Measurements from ENCODE around the gene PRR7. TPM values are rescaled to one million over a fixed set of nuclear protein-coding genes. Genes with fewer than 3 reads are reported as not detected.
A peak's percentile ranks its signal among the peaks of the same experiment; 100 is the strongest.

The PRR7 gene
- total and polyA plus RNA-seq, 2 experiments from 2014 or later = 10.5 to 24.8 TPM

DNA sequence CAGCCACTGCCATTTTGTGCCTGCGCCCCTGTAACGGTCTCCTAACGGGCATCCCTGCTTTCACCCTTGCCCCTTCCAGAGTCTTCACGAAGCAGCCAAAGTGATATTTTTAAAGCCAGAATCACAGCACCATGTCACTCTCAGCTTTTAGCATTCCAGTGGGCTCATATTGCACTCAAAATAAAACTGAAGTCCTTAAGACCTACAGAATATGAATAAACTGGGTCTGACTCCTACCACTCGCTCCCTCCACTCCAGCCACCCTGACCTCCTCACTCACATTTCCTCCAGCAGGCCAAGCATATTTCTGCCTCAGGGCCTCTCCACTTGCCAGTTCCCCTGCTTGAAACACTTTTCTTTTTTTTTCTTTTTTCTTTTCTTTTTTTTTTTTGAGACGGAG lies 53.2 kb downstream of the PRR7 start:
- 84 to 87% methylated on average over 5 to 6 of the region's 6 CpGs for WGBS, 2 experiments (ENCODE audit: low coverage in 1 of 2, low lambda C conversion rate in 2 of 2, missing lambda C conversion rate in 2 of 2)
- Histone ChIP-seq H3K36me3 (ENCODE audit: low read depth) (no peaks in the 10 kb centered on the region), H3K9me3 (ENCODE audit: low read depth) (no peaks in the 10 kb centered on the region), H3K4me2 (ENCODE audit: unreplicated experiment) (no peak overlapping the region), H2AFZ (no peak overlapping the region), H3K27me3 (replicated peaks; ENCODE audit: insufficient read depth) (no peaks in the 10 kb centered on the region), H3K27ac (no peak overlapping the region), H3K79me2 (ENCODE audit: insufficient read depth) (peaks cover 8% of the 10 kb centered on the region), H3K9me2 (ENCODE audit: insufficient read depth) (no peaks in the 10 kb centered on the region), H3K4me1 (ENCODE audit: insufficient read depth) (peaks cover 6% of the 10 kb centered on the region), H3K9ac (no peak overlapping the region), H4K20me1 (ENCODE audit: insufficient read depth) (no peaks in the 10 kb centered on the region), H3F3A (ENCODE audit: insufficient read depth) (peaks cover 20% of the 10 kb centered on the region), H3K4me3 (no peak overlapping the region)
- TF ChIP-seq EZH2 (IDR thresholded peaks at IDR 0.05; ENCODE audit: insufficient read depth, poor library complexity, severe bottlenecking) (no peak), EZH2phosphoT487 (IDR thresholded peaks at IDR 0.05; ENCODE audit: insufficient read depth, low read depth) (no peak)
- in situ Hi-C loops (cut with MboI) = no loop called here
- DNase-seq = no peak

DNA sequence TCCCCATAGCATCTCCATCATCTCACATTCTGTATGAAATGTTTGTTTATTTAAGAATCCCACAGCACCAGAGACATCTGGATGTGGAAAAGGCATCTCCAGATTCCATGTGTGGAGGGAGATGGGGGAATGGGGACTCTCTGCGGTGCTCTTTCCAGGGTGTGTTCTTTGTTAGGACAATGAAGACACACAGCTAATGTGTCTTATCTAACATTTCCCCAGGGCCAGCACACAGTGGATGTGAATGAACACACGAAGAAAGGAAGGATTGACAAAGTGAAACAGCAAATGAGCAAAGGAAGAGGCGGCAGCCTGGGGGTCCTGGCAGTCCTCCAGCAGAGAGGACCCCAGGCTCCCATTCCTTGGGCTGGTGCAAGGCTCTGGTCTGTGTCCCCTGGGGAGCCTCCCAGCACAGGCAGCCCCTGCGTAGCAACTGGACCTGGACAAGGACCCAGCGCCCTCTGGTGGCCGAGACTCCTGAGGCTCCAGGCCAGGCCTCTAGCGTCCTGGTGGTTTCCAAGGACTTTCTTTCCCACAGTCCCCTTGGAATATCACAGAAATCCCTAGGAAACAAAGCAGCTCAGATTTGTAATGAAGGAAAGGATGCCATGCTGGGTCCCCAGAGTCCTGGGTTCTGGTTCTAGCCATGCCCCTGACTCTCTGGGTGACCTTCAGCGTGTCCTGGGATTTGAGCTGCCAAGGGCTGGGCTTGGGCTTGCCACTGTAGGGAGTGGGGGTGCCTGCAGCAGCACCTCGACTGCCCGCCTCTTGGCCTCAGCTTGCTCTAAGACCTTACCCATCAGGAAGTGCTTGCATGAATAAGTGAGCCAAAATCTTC lies 54.3 kb downstream of the PRR7 start:
- Histone ChIP-seq H3K27me3 (replicated peaks; ENCODE audit: insufficient read depth) (no peaks in the 10 kb centered on the region), H3K4me2 (ENCODE audit: unreplicated experiment) (no peak overlapping the region), H3K36me3 (ENCODE audit: low read depth) (no peaks in the 10 kb centered on the region), H3K4me1 (ENCODE audit: insufficient read depth) (no peaks in the 10 kb centered on the region; the same call in 1 of the 2 replicates), H3K4me3 (no peak overlapping the region), H3K9me3 (ENCODE audit: low read depth) (no peaks in the 10 kb centered on the region), H4K20me1 (ENCODE audit: insufficient read depth) (no peaks in the 10 kb centered on the region), H3K9ac (no peak overlapping the region), H3K79me2 (ENCODE audit: insufficient read depth) (peaks cover 7% of the 10 kb centered on the region), H3K9me2 (ENCODE audit: insufficient read depth) (no peaks in the 10 kb centered on the region), H3K27ac (peak overlapping the region; percentile 28; the same call in 1 of the 2 replicates), H3F3A (ENCODE audit: insufficient read depth) (peaks cover 17% of the 10 kb centered on the region), H2AFZ (peak overlapping the region; percentile 32; the same call in 1 of the 2 replicates)
- WGBS, 2 experiments (ENCODE audit: low coverage in 1 of 2, low lambda C conversion rate in 2 of 2, missing lambda C conversion rate in 2 of 2) = 15 to 18% methylated on average over 10 of the region's 10 CpGs
- in situ Hi-C loops (cut with MboI) = no loop called here
- peak; percentile 90 for DNase-seq
- TF ChIP-seq EZH2 (IDR thresholded peaks at IDR 0.05; ENCODE audit: insufficient read depth, poor library complexity, severe bottlenecking) (no peak), EZH2phosphoT487 (IDR thresholded peaks at IDR 0.05; ENCODE audit: insufficient read depth, low read depth) (no peak)

DNA sequence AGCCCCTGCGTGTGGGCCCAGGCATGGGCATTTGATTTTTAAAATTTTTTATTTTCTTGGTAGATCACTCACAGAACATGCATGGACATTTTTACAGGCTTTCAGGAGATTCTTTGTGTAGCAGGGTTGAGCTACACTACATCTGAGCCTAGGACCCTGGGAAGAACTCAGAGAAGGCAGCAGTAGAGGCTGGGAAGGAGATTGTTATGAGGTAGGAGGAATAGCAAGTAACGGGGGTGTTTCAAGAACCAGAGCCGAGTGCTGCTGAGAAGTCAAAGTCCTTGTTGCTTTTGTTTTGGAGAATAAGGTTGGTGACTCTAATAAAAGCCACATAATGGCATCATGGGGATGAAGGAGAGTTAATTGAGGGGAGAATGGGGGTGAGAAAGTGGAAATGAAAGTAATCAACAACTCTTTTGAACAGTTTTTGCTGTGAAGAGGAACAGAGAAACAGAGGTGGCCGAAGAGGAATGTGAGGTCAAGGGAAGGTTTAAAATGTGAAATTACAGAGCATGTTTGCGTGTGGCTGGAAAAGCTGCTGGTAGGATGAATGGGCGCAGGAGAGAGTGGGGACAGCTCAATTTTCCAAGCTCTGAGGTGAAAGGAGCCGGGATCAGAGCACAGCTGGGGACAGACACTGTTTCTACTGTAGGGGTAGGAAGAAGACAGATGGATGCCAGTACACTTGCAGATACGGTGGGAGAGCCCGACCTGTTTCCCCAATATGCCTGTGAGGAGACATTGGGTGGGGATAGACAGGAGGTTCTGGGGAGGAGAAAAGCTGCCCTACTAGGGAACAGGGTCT lies 55.5 kb downstream of the PRR7 start:
- H3K4me3 ChIP-seq = no peak overlapping the region
- H3K4me2 ChIP-seq (ENCODE audit: unreplicated experiment) = no peak overlapping the region
- DNase-seq = no peak
- no peaks in the 10 kb centered on the region for H3K9me3 ChIP-seq (ENCODE audit: low read depth)
- H4K20me1 ChIP-seq (ENCODE audit: insufficient read depth) = no peaks in the 10 kb centered on the region
- no peaks in the 10 kb centered on the region for H3K27me3 ChIP-seq (replicated peaks; ENCODE audit: insufficient read depth)
- H3K79me2 ChIP-seq (ENCODE audit: insufficient read depth) = no peaks in the 10 kb centered on the region
- no peaks in the 10 kb centered on the region; the same call in 1 of the 2 replicates for H3K4me1 ChIP-seq (ENCODE audit: insufficient read depth)
- TF ChIP-seq EZH2 (IDR thresholded peaks at IDR 0.05; ENCODE audit: insufficient read depth, poor library complexity, severe bottlenecking) (no peak), EZH2phosphoT487 (IDR thresholded peaks at IDR 0.05; ENCODE audit: insufficient read depth, low read depth) (no peak)
- peaks cover 16% of the 10 kb centered on the region; the same call in 1 of the 2 replicates for H3F3A ChIP-seq (ENCODE audit: insufficient read depth)
- no peak overlapping the region for H3K27ac ChIP-seq
- WGBS, 2 experiments (ENCODE audit: low coverage in 1 of 2, low lambda C conversion rate in 2 of 2, missing lambda C conversion rate in 2 of 2) = 59 to 60% methylated on average over 9 of the region's 9 CpGs
- H3K9ac ChIP-seq = no peak overlapping the region
- in situ Hi-C loops (cut with MboI) = no loop called here
- H2AFZ ChIP-seq = no peak overlapping the region
- no peaks in the 10 kb centered on the region for H3K9me2 ChIP-seq (ENCODE audit: insufficient read depth)
- H3K36me3 ChIP-seq (ENCODE audit: low read depth) = no peaks in the 10 kb centered on the region

DNA sequence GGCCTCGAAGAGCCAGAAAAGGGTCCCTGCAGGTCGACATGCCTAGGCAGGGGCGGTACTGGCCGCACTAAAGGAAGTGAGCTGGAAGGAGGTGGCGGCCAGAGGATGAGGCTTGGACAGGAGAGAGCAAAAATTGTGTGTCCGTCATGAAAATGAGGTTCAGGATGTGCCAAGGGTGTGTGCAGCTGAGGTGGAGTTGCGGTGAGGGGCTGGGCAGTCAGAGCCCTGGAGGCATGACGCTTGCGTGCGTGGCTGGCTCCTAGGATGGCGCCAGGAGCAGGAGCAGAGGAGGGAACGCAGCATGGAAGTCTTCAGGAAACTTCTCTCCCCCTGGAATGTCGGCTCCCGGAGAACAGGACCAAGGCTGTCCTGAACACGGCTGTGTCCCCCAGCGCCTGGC lies 56.3 kb downstream of the PRR7 start:
- Histone ChIP-seq H3K79me2 (ENCODE audit: insufficient read depth) (no peaks in the 10 kb centered on the region), H3K27me3 (replicated peaks; ENCODE audit: insufficient read depth) (no peaks in the 10 kb centered on the region), H3K9me2 (ENCODE audit: insufficient read depth) (no peaks in the 10 kb centered on the region), H3F3A (ENCODE audit: insufficient read depth) (peaks cover 16% of the 10 kb centered on the region; the same call in 1 of the 2 replicates), H3K9ac (no peak overlapping the region), H3K4me2 (ENCODE audit: unreplicated experiment) (no peak overlapping the region), H3K9me3 (ENCODE audit: low read depth) (no peaks in the 10 kb centered on the region), H2AFZ (no peak overlapping the region), H3K36me3 (ENCODE audit: low read depth) (no peaks in the 10 kb centered on the region), H4K20me1 (ENCODE audit: insufficient read depth) (no peaks in the 10 kb centered on the region), H3K27ac (no peak overlapping the region), H3K4me1 (ENCODE audit: insufficient read depth) (no peaks in the 10 kb centered on the region; the same call in 1 of the 2 replicates), H3K4me3 (no peak overlapping the region)
- in situ Hi-C loops (cut with MboI) = no loop called here
- no peak for DNase-seq
- 83 to 84% methylated on average over 16 of the region's 16 CpGs for WGBS, 2 experiments (ENCODE audit: low coverage in 1 of 2, low lambda C conversion rate in 2 of 2, missing lambda C conversion rate in 2 of 2)
- TF ChIP-seq EZH2phosphoT487 (IDR thresholded peaks at IDR 0.05; ENCODE audit: insufficient read depth, low read depth) = no peak
- TF ChIP-seq EZH2 (IDR thresholded peaks at IDR 0.05; ENCODE audit: insufficient read depth, poor library complexity, severe bottlenecking) = no peak
